NCI-H2029 treated with DMSO at 0.1 percent for 48 hours (cell line): ENCODE data around the gene MYL11.

Experiments used
- DNase-seq: peaks from one replicate; lab custom pipeline; 2025; lab: John Stamatoyannopoulos, UW

Gene MYL11

GRCh38 chr16:30371248-30371816 lies 3.3 kb upstream of the MYL11 start:
- no peak for DNase-seq

- DNase-seq = no peak
These were observed 2.4 kb upstream of the MYL11 start for GRCh38 chr16:30372038-30372712.

GRCh38 chr16:30372725-30373124 lies 1.9 kb upstream of the MYL11 start:
- no peak for DNase-seq

GRCh38 chr16:30375864-30376263 lies 1.3 kb downstream of the MYL11 start:
- DNase-seq = no peak

- DNase-seq = no peak
These were observed 1.9 kb downstream of the MYL11 start for GRCh38 chr16:30376461-30376902.

GRCh38 chr16:30377050-30377811 lies 2.6 kb downstream of the MYL11 start:
- DNase-seq = no peak

- DNase-seq = peak; percentile 52
These were observed 3.2 kb downstream of the MYL11 start for GRCh38 chr16:30377812-30378235.

GRCh38 chr16:30378236-30379157 lies 3.9 kb downstream of the MYL11 start:
- DNase-seq = peak; percentile 83

- DNase-seq = no peak
These were observed 4.7 kb downstream of the MYL11 start for GRCh38 chr16:30379158-30379783.

- no peak for DNase-seq
These were observed 5.6 kb downstream of the MYL11 start for GRCh38 chr16:30380072-30380802.

- DNase-seq = no peak
These were observed 6.2 kb downstream of the MYL11 start for GRCh38 chr16:30380803-30381208.

GRCh38 chr16:30381291-30382041 lies 6.9 kb downstream of the MYL11 start:
- no peak for DNase-seq

GRCh38 chr16:30382111-30382881 lies 7.7 kb downstream of the MYL11 start, which contains the start of gene SEPTIN1:
Gene SEPTIN1 (minus strand): TSS chr16:30382561. CDS start chr16:30382542, 19 bp downstream.
- no peak for DNase-seq

- DNase-seq = no peak
These were observed 8.9 kb downstream of the MYL11 start for GRCh38 chr16:30383521-30383920.

- DNase-seq = no peak
These were observed 20.1 kb downstream of the MYL11 start for GRCh38 chr16:30394592-30395154.

- DNase-seq = peak; percentile 40
These were observed 20.8 kb downstream of the MYL11 start, which contains the start of gene ZNF48 for GRCh38 chr16:30395155-30395991. Gene ZNF48 (plus strand): TSS chr16:30395420. CDS start chr16:30395795, 375 bp downstream.

GRCh38 chr16:30395992-30396585 lies 21.5 kb downstream of the MYL11 start:
- DNase-seq = peak; percentile 27
